Right lobe of liver (tissue), 6 donors: ENCODE measurements around the gene ZNF692. TPM values are rescaled to one million over a fixed set of nuclear protein-coding genes. Genes with fewer than 3 reads are reported as not detected.

ENCODE experiments used
- ATAC-seq, 4 donors: fragments of 200-7000 bp; cut with Tn5 transposase; one replicate each; pipeline ENCODE4 v1.9.1; 2020; ENCODE audit warnings: mild to moderate bottlenecking in 4 of 4, moderate library complexity in 4 of 4
- DNase-seq, 3 donors: peaks; one replicate each; pipeline ENCODE4 v3.0.0-alpha.2; 2020
- H3K27ac ChIP-seq, 3 donors: fragments of 200-600 bp; one replicate each; pipeline ENCODE4 v1.8.0; 2022
- H3K27me3 ChIP-seq, 2 donors: fragments of 200-600 bp; one replicate each; pipeline ENCODE4 v1.8.0; 2022
- H3K36me3 ChIP-seq, 4 donors: fragments of 200-600 bp; sonication (generic) in 1 of 4; one replicate each; pipeline versions ENCODE4 v1.5.1 to v1.8.0; 2017 to 2022; ENCODE audit warnings: control low read depth in 1 of 4
- H3K4me1 ChIP-seq, 4 donors: fragments of 200-600 bp; sonication (generic) in 1 of 4; one replicate each; pipeline versions ENCODE4 v1.5.1 to v1.8.0; 2017 to 2022; ENCODE audit warnings: control low read depth in 1 of 4
- H3K4me3 ChIP-seq, 3 donors: fragments of 200-600 bp; one replicate each; pipeline ENCODE4 v1.8.0; 2022
- H3K9me3 ChIP-seq, 4 donors: fragments of 200-600 bp; sonication (generic) in 1 of 4; one replicate each; pipeline versions ENCODE4 v1.5.1 to v1.8.0; 2017 to 2022; ENCODE audit warnings: control low read depth in 1 of 4
- CTCF ChIP-seq, 4 donors: fragments of 200-600 bp in 3 of 4; fragments of 450-650 bp in 1 of 4; IDR thresholded peaks; one replicate each; pipeline versions ENCODE4 v1.5.1 to v1.8.0; 2016 to 2022; ENCODE audit warnings: antibody characterized with exemption in 4 of 4, mild to moderate bottlenecking in 2 of 4
- POLR2A ChIP-seq: fragments of 450-650 bp; IDR thresholded peaks from one replicate; pipeline ENCODE4 v1.6.1; 2017; ENCODE audit warnings: antibody characterized with exemption, mild to moderate bottlenecking
- WGBS: methylation state at CpG from one replicate; pipeline ENCODE4 v1.1.6; 2018; ENCODE audit warnings: low coverage, low lambda C conversion rate; ENCODE audit not compliant: insufficient coverage; ENCODE audit errors: missing lambda C conversion rate; 5-methylcytosine and 5-hydroxymethylcytosine counted together
- intact Hi-C, 2 donors: fragments of 100-400 bp; cut with DNase I; formaldehyde crosslinking; loops; one replicate each; pipeline versions ENCODE4 v1.11.2 to v1.14.1; 2022
- total RNA-seq, 6 experiments: library from RNA; depleted of rRNA in 2 of 6; stranded (reverse); fragments of >200 nt in 2 of 6; fragmentation: NEBNext Ultra II Directional in 3 of 6; extraction: Animal tissue kit (Norgen Biotek cat#: 25700) in 3 of 6; gene quantifications; one replicate each; pipeline versions ENCODE4 v1.1.0 to v1.2.4, GENCODE V29; 2016 to 2023
- donor health status: DM: no; HTN: yes; CAD: no.
- donor health status: DM: no; HTN: no; CAD: no.
- donor health status: DM: no; HTN: no; CAD: no.
- donor health status: DM: no; HTN: yes; CAD: no.
- donor health status: DM: no; HTN: yes; CAD: no.

Gene ZNF692
- total RNA-seq, 6 experiments from 2014 or later = 12.2 to 18.3 (median 16.7) TPM

GRCh38 chr1:248825909-248826760 is 32.8 kb downstream of the ZNF692 start, which contains the start of gene SH3BP5L:
TSS of gene SH3BP5L (minus strand) at chr1:248825915. CDS start at chr1:248824935, 980 bp downstream.
- Histone ChIP-seq H3K27ac (peak within 1 kb of the TSS; percentile 95 to 100 (median 98)), H3K4me3 (peak within 1 kb of the TSS; percentile 69 to 76 (median 73)), H3K36me3 (no peaks in the 10 kb centered on the region), H3K27me3 (no peaks in the 10 kb centered on the region), H3K9me3 (no peaks in the 10 kb centered on the region), H3K4me1 (peaks cover 0 to 30% (median 12%) of the 10 kb centered on the region in 4 donors)
- under 1% methylated on average over 36 of the region's 56 CpGs for WGBS
- peak; percentile 41 to 74 (median 70) for TF ChIP-seq CTCF (IDR thresholded peaks at IDR 0.05)
- TF ChIP-seq POLR2A = peak; percentile 77
- peak; percentile 85 to 96 (median 92) for ATAC-seq
- DNase-seq = peak; percentile 92 to 95 (median 94)
- intact Hi-C loops = no loop called here

DNA sequence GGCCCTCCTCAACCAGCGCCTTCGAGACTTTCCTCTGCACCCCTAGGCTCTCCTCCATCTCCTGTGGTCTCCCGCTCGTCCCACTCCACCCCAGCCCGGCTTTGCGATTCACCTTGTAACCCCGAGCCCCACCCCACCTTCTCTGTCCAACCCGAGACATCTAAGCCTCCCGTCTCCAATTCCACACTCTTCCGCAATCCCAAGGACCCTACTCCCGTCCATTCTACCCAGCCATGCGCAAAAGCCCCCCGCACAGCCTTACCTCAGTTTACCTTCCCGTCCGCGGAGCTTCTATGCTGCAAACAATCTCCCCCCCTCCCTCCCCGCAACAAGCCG is 33.3 kb downstream of the ZNF692 start:
- intact Hi-C loops = no loop called here
- no peak for TF ChIP-seq CTCF (IDR thresholded peaks at IDR 0.05)
- no peak for TF ChIP-seq POLR2A
- WGBS = under 1% methylated on average over 18 of the region's 18 CpGs
- no peaks in the 10 kb centered on the region for H3K9me3 ChIP-seq
- ATAC-seq (peak in 2 of 4 donors; percentile 0 to 3), DNase-seq (no peak)
- H3K4me1 ChIP-seq = peaks cover 0 to 33% (median 12%) of the 10 kb centered on the region in 4 donors
- no peaks in the 10 kb centered on the region for H3K36me3 ChIP-seq
- H3K27ac ChIP-seq = peak overlapping the region; percentile 95 to 100 (median 98)
- H3K4me3 ChIP-seq = peak overlapping the region; percentile 69 to 76 (median 73)
- no peaks in the 10 kb centered on the region for H3K27me3 ChIP-seq

- TF ChIP-seq POLR2A = no peak
- no peak for TF ChIP-seq CTCF (IDR thresholded peaks at IDR 0.05)
- Histone ChIP-seq H3K27me3 (no peaks in the 10 kb centered on the region), H3K4me3 (peak overlapping the region; percentile 69 to 76 (median 73)), H3K4me1 (peaks cover 0 to 33% (median 12%) of the 10 kb centered on the region in 4 donors), H3K36me3 (peaks cover 0 to 3% (median 0%) of the 10 kb centered on the region in 4 donors), H3K9me3 (no peaks in the 10 kb centered on the region), H3K27ac (peak overlapping the region; percentile 95 to 100 (median 98))
- ATAC-seq (no peak), DNase-seq (peak in 1 of 3 donors; percentile 28)
- 50% methylated on average over 10 of the region's 10 CpGs for WGBS
- intact Hi-C loops = no loop called here
These were observed 33.7 kb downstream of the ZNF692 start for GRCh38 chr1:248825136-248825535.

GRCh38 chr1:248824701-248825100 is 34.2 kb downstream of the ZNF692 start:
- H3K4me1 ChIP-seq = peaks cover 0 to 33% (median 12%) of the 10 kb centered on the region in 4 donors
- no peak for TF ChIP-seq POLR2A
- no peak for TF ChIP-seq CTCF (IDR thresholded peaks at IDR 0.05)
- H3K4me3 ChIP-seq = peak overlapping the region; percentile 69 to 76 (median 73)
- no peaks in the 10 kb centered on the region for H3K9me3 ChIP-seq
- ATAC-seq (no peak), DNase-seq (no peak)
- WGBS = 100% methylated on average over 1 of the region's 3 CpGs
- peak overlapping the region in 1 of 3 donors; percentile 95 for H3K27ac ChIP-seq
- H3K27me3 ChIP-seq = no peaks in the 10 kb centered on the region
- intact Hi-C loops = no loop called here
- peaks cover 0 to 4% (median 0%) of the 10 kb centered on the region in 4 donors for H3K36me3 ChIP-seq
